HepG2 (cell line): ENCODE results near the gene ITK. TPM values are rescaled to one million over a fixed set of nuclear protein-coding genes. Genes with fewer than 3 reads are reported as not detected.

Experiments
- ATAC-seq: fragments of 200-7000 bp; cut with Tn5 transposase; 3 replicates; pipeline ENCODE4 v1.9.1; 2020; ENCODE audit warnings: mild to moderate bottlenecking, moderate library complexity
- BruUV-seq: library from RNA; stranded (reverse); fragments of 400-500 nt; replicated peaks from 2 replicates; lab custom pipeline; 2021; lab: Mats Ljungman, UMichigan
- CTCF ChIA-PET: fragments of 300-600 bp; formaldehyde crosslinking; extraction: SDS; loops from one replicate; lab custom pipeline; 2021; ENCODE audit warnings: low total read pairs, inconsistent platforms, low intra/inter-chr PET ratio; lab: Yijun Ruan, JAX
- POLR2A ChIA-PET: fragments of 350-600 bp; sonication (Branson Sonifier 250); formaldehyde crosslinking; loops from one replicate; lab custom pipeline; 2020; ENCODE audit warnings: antibody characterized with exemption, inconsistent platforms; lab: Yijun Ruan, JAX
- DNase-seq: peaks from one replicate; pipeline ENCODE4 v3.0.0-alpha.2; 2015; ENCODE audit warnings: low spot score
- FAIRE-seq: peaks from 3 replicates; lab custom pipeline; 2011; peaks lifted over from hg19 to GRCh38; lab: Jason Lieb, UNC
- H2AFZ ChIP-seq: one replicate; pipeline ENCODE4 v1.6.1; 2011; ENCODE audit warnings: low read length, inconsistent platforms
- H3K27ac ChIP-seq: fragments of 300-600 bp; 3 replicates; pipeline ENCODE4 v1.8.0; 2011; ENCODE audit warnings: mixed run types, mild to moderate bottlenecking, mixed read lengths, low read length, inconsistent platforms; ENCODE audit not compliant: insufficient read depth; ENCODE audit errors: extremely low read length
- H3K27me3 ChIP-seq, 2 experiments: fragments of 200-600 bp in 1 of 2; 2 replicates in 1 of 2; 3 replicates in 1 of 2; pipeline versions ENCODE4 v1.6.0 to v1.8.0; 2011; ENCODE audit warnings: low read length in 2 of 2, mild to moderate bottlenecking in 2 of 2, moderate library complexity in 2 of 2, inconsistent platforms in 1 of 2; ENCODE audit not compliant: insufficient read depth in 2 of 2, control insufficient read depth in 1 of 2
- H3K36me3 ChIP-seq, 2 experiments: fragments of 200-600 bp in 1 of 2; replicated peaks in 1 of 2; 2 replicates in 1 of 2; 3 replicates in 1 of 2; pipeline versions ENCODE4 v1.5.1 to v1.8.0; 2011; ENCODE audit warnings: low read length in 2 of 2, inconsistent platforms in 1 of 2; ENCODE audit not compliant: insufficient read depth in 2 of 2, control insufficient read depth in 1 of 2
- H3K4me1 ChIP-seq: 2 replicates; pipeline ENCODE4 v1.5.1; 2012; ENCODE audit warnings: low read length, inconsistent platforms; ENCODE audit not compliant: insufficient read depth
- H3K4me2 ChIP-seq: 2 replicates; pipeline ENCODE4 v1.6.0; 2011; ENCODE audit warnings: low read depth, low read length, inconsistent platforms
- H3K4me3 ChIP-seq, 3 experiments: fragments of 200-600 bp in 1 of 3; sonication (generic), shearing (Covaris generic) in 1 of 3; replicated peaks in 1 of 3; 2 replicates each; pipeline ENCODE4 v1.5.1; 2011 to 2016; ENCODE audit warnings: low read length in 3 of 3, inconsistent platforms in 2 of 3, low read depth in 2 of 3, mild to moderate bottlenecking in 2 of 3, control low read depth in 1 of 3, mixed read lengths in 1 of 3; ENCODE audit not compliant: insufficient read depth in 1 of 3
- H3K79me2 ChIP-seq: one replicate; pipeline ENCODE4 v1.6.1; 2011; ENCODE audit warnings: low read length, inconsistent platforms; ENCODE audit not compliant: insufficient read depth
- H3K9ac ChIP-seq: 2 replicates; pipeline ENCODE4 v1.6.0; 2011; ENCODE audit warnings: mild to moderate bottlenecking, low read depth, low read length, inconsistent platforms; ENCODE audit not compliant: insufficient read depth
- H3K9me3 ChIP-seq: 2 replicates; pipeline ENCODE4 v1.5.1; 2012; ENCODE audit warnings: mild to moderate bottlenecking, low read length
- H4K20me1 ChIP-seq: 2 replicates; pipeline ENCODE4 v1.6.0; 2011; ENCODE audit warnings: inconsistent platforms, mild to moderate bottlenecking, low read length, moderate library complexity; ENCODE audit not compliant: insufficient read depth
- HES4 ChIP-seq: sonication (generic); formaldehyde crosslinking; IDR thresholded peaks from 2 replicates; pipeline ENCODE4 v1.9.0; 2021; ENCODE audit warnings: mild to moderate bottlenecking, missing genetic modification reagents, borderline replicate concordance
- MYC ChIP-seq: sonication (generic); formaldehyde crosslinking; IDR thresholded peaks from 2 replicates; pipeline ENCODE4 v1.9.0; 2021; ENCODE audit warnings: missing genetic modification reagents, borderline replicate concordance
- NCOA1 ChIP-seq: sonication (generic); formaldehyde crosslinking; IDR thresholded peaks from 2 replicates; pipeline ENCODE4 v1.9.0; 2021; ENCODE audit warnings: missing genetic modification reagents
- SP4 ChIP-seq: sonication (generic); formaldehyde crosslinking; IDR thresholded peaks from 2 replicates; pipeline ENCODE4 v1.8.1; 2023; ENCODE audit warnings: mild to moderate bottlenecking, missing genetic modification reagents
- THAP8 ChIP-seq: sonication (generic); formaldehyde crosslinking; IDR thresholded peaks from 2 replicates; pipeline ENCODE4 v1.5.1; 2020; ENCODE audit warnings: missing genetic modification reagents, mild to moderate bottlenecking, borderline replicate concordance
- ZBTB14 ChIP-seq: sonication (generic); formaldehyde crosslinking; IDR thresholded peaks from 2 replicates; pipeline ENCODE4 v1.4.0; 2020; ENCODE audit warnings: missing genetic modification reagents
- ZHX2 ChIP-seq, 2 experiments: sonication (generic) in 1 of 2; formaldehyde crosslinking in 1 of 2; IDR thresholded peaks; 2 replicates each; pipeline versions ENCODE4 v1.6.1 to v1.9.0; 2014 to 2022; ENCODE audit warnings: antibody characterized with exemption in 1 of 2, borderline replicate concordance in 1 of 2, inconsistent platforms in 1 of 2, low read depth in 1 of 2, missing genetic modification reagents in 1 of 2
- WGBS: methylation state at CpG from one replicate; pipeline ENCODE4 v1.1.6; 2017; ENCODE audit warnings: low lambda C conversion rate; 5-methylcytosine and 5-hydroxymethylcytosine counted together
- in situ Hi-C: cut with HindIII; loops from 2 replicates; pipeline ENCODE4 v1.10.0; 2017; ENCODE audit warnings: low pct_unique_long_range_greater_than_20kb; ENCODE audit not compliant: extremely low pct_ligation_motif_present
- intact Hi-C: fragments of 100-400 bp; cut with micrococcal nuclease; formaldehyde crosslinking; loops from one replicate; pipeline ENCODE4 v1.10.0; 2022; ENCODE audit not compliant: unreplicated experiment
- polyA plus RNA-seq, 8 experiments: library from polyadenylated mRNA; depleted of rRNA in 3 of 8; stranded (reverse) in 7 of 8; unstranded in 1 of 8; fragments of >200 nt; fragmentation: Illumina TruSeq in 4 of 8; extraction: Trizol in 4 of 8; gene quantifications; 2 replicates each; pipeline versions ENCODE4 v1.2.1 to v1.2.3, GENCODE V29; 2011 to 2016; ENCODE audit warnings: low read depth in 4 of 8, missing spikeins in 1 of 8, mixed read lengths in 1 of 8; ENCODE audit not compliant: insufficient read depth in 1 of 8
- total RNA-seq, 5 experiments: library from RNA; depleted of rRNA; stranded (reverse); fragments of >200 nt; fragmentation: Illumina TruSeq; extraction: Trizol; gene quantifications; 2 replicates each; pipeline ENCODE4 v1.2.3, GENCODE V29; 2016; ENCODE audit warnings: low read depth in 1 of 5

ITK gene
- total and polyA plus RNA-seq, 2 of the 13 experiments (the other 11 are each of a cell fraction or from before 2014, with no cell fraction given) = 0.01 TPM; not detected in 1

- ATAC-seq = no peak
- in situ Hi-C loops = no loop called here
Observed at GRCh38 chr5:157172403-157172802, 8.2 kb upstream of the ITK start.

More at GRCh38 chr5:157172403-157172802, 8.2 kb upstream of the ITK start:
- no peak for DNase-seq
- no peak overlapping the region for H3K27ac ChIP-seq
- FAIRE-seq = no peak
- no peaks in the 10 kb centered on the region for H3K27me3 ChIP-seq
- no peak overlapping the region for H3K4me2 ChIP-seq
- TF ChIP-seq HES4 (CRISPR knock-in tag) (no peak), ZBTB14 (CRISPR knock-in tag) (no peak), NCOA1 (CRISPR knock-in tag) (no peak), SP4 (CRISPR knock-in tag) (no peak), THAP8 (CRISPR knock-in tag) (no peak), ZHX2 (IDR thresholded peaks at IDR 0.05; ENCODE audit: low read depth) (no peak), ZHX2 (CRISPR knock-in tag; IDR thresholded peaks at IDR 0.05; ENCODE audit: borderline replicate concordance) (no peak), MYC (CRISPR knock-in tag) (no peak)
- H3K79me2 ChIP-seq = no peaks in the 10 kb centered on the region
- H4K20me1 ChIP-seq = no peaks in the 10 kb centered on the region
- no peak overlapping the region for H3K9ac ChIP-seq
- POLR2A ChIA-PET = no interaction called here
- 40% methylated on average over 2 of the region's 2 CpGs for WGBS
- no peaks in the 10 kb centered on the region for H3K4me1 ChIP-seq
- no peaks in the 10 kb centered on the region for H3K9me3 ChIP-seq
- no TSS peak for BruUV-seq
- H3K4me3 ChIP-seq = no peak overlapping the region
- no peaks in the 10 kb centered on the region for H3K36me3 ChIP-seq
- CTCF ChIA-PET = no interaction called here
- H2AFZ ChIP-seq = no peak overlapping the region
- intact Hi-C loops = no loop called here
